Choroid plexus epithelial cell (primary cell): ENCODE measurements around the gene COL18A1.

ENCODE experiments used
- DNase-seq: peaks from one replicate; pipeline ENCODE4 v3.0.0-alpha.2; 2010; ENCODE audit warnings: low read depth
- H3K4me3 ChIP-seq: 2 replicates; pipeline ENCODE4 v1.5.1; 2011; ENCODE audit warnings: low read depth, mild to moderate bottlenecking, control low read depth, low read length, moderate library complexity
- CTCF ChIP-seq: conservative IDR thresholded peaks from 2 replicates; pipeline ENCODE4 v1.5.1; 2011; ENCODE audit warnings: low read depth, mild to moderate bottlenecking, control low read depth, inconsistent platforms, low read length, moderate library complexity

COL18A1 gene

GRCh38 chr21:45388011-45388521 lies 16.9 kb upstream of the COL18A1 start:
- no peak overlapping the region for H3K4me3 ChIP-seq
- TF ChIP-seq CTCF: no peak
- DNase-seq: no peak

- H3K4me3 ChIP-seq: no peak overlapping the region
- no peak for TF ChIP-seq CTCF
- no peak for DNase-seq
These were observed 16.2 kb upstream of the COL18A1 start for GRCh38 chr21:45388611-45389296.

GRCh38 chr21:45390121-45390751 lies 14.7 kb upstream of the COL18A1 start:
- no peak overlapping the region for H3K4me3 ChIP-seq
- no peak for TF ChIP-seq CTCF

GRCh38 chr21:45390831-45391742 lies 13.9 kb upstream of the COL18A1 start:
- no peak for TF ChIP-seq CTCF
- no peak overlapping the region for H3K4me3 ChIP-seq
- DNase-seq: no peak

More at GRCh38 chr21:45390121-45390751, 14.7 kb upstream of the COL18A1 start:
- no peak for DNase-seq

GRCh38 chr21:45391743-45392572 lies 13.0 kb upstream of the COL18A1 start:
- H3K4me3 ChIP-seq: no peak overlapping the region
- no peak for DNase-seq
- TF ChIP-seq CTCF: no peak

- TF ChIP-seq CTCF: no peak
- DNase-seq: no peak
- H3K4me3 ChIP-seq: no peak overlapping the region
These were observed 12.4 kb upstream of the COL18A1 start for GRCh38 chr21:45392573-45392971.
